ENCODE data around the gene ORM2.

Gene ORM2

DNA sequence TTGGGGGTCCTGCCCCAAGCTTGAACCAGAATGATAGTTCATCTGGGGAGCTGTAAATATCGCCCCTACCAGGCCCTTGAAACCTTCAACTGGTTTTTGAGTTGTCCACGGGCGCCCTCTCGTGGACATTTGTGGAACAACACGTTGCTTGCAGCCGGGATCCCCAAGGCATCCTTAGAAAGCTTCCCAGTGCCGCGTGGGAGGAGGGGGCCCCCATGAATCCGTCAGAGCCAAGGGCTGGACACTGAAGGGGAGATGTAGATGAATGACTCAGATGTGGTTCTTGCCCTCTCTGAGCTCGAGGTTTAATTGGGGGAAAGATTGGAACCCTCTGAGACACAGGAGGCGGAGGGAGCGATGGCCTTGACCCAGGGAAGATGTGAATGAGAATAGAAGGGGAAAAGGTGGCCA is 38.6 kb upstream of the ORM2 start:
- no peak overlapping the region for H2AFZ ChIP-seq (ENCODE audit: low read depth)
- no peaks in the 10 kb centered on the region for H3K4me1 ChIP-seq (ENCODE audit: low read depth, poor library complexity, severe bottlenecking)
- H3K4me3 ChIP-seq (IDR thresholded peaks at IDR 0.05; ENCODE audit: insufficient read depth, low read depth, low read length), result no peak overlapping the region
- H3K4me2 ChIP-seq, result no peak overlapping the region
- H4K20me1 ChIP-seq (ENCODE audit: insufficient read depth), result no peaks in the 10 kb centered on the region
- no peak overlapping the region for H3K9ac ChIP-seq
- H3K27ac ChIP-seq, result no peak overlapping the region
- no peaks in the 10 kb centered on the region for H3K36me3 ChIP-seq (ENCODE audit: insufficient read depth)
- no peaks in the 10 kb centered on the region for H3K27me3 ChIP-seq (ENCODE audit: insufficient read depth, low read depth)
- TF ChIP-seq, protein P1, sequence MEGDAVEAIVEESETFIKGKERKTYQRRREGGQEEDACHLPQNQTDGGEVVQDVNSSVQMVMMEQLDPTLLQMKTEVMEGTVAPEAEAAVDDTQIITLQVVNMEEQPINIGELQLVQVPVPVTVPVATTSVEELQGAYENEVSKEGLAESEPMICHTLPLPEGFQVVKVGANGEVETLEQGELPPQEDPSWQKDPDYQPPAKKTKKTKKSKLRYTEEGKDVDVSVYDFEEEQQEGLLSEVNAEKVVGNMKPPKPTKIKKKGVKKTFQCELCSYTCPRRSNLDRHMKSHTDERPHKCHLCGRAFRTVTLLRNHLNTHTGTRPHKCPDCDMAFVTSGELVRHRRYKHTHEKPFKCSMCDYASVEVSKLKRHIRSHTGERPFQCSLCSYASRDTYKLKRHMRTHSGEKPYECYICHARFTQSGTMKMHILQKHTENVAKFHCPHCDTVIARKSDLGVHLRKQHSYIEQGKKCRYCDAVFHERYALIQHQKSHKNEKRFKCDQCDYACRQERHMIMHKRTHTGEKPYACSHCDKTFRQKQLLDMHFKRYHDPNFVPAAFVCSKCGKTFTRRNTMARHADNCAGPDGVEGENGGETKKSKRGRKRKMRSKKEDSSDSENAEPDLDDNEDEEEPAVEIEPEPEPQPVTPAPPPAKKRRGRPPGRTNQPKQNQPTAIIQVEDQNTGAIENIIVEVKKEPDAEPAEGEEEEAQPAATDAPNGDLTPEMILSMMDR (conservative IDR thresholded peaks at IDR 0.05; ENCODE audit: low read depth, low read length), result peak; percentile 97
- H3K79me2 ChIP-seq (ENCODE audit: insufficient read depth, low read depth), result no peaks in the 10 kb centered on the region

DNA sequence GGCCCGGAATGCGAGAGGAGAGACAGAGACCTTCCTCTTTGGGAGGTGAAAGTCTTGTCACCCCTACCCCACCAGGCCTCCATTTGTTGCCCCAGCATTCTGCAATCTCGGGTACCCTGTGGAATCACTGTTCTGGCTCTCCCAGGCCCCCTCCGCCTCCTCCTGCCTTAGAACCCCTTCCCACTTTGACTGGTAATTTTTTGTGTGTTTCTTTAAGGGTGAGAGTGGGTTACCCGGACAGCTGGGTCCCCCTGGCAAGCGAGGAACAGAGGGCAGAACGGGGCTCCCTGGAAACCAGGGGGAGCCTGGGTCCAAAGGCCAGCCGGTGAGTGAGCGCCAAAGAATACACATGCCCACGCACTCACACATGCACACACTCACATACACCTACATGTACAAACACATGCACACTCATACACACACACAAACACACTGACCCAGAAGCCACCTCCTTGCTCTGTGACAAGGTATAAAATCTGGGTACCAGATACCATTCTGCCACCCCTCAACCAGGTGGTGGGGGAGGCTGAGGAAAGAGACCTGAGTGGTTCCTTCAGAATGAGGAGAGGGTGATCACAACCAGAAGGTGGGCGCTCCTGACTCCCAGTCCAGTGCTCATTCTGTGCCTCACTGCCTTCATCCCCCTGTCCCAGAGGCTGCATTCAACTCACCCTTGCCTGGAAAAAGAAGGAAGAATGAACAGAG is 37.6 kb upstream of the ORM2 start:
- Histone ChIP-seq H3K36me3 (ENCODE audit: insufficient read depth) (no peaks in the 10 kb centered on the region), H3K4me1 (ENCODE audit: low read depth, poor library complexity, severe bottlenecking) (no peaks in the 10 kb centered on the region), H3K4me2 (no peak overlapping the region), H3K27ac (no peak overlapping the region), H2AFZ (ENCODE audit: low read depth) (no peak overlapping the region), H4K20me1 (ENCODE audit: insufficient read depth) (no peaks in the 10 kb centered on the region), H3K79me2 (ENCODE audit: insufficient read depth, low read depth) (no peaks in the 10 kb centered on the region), H3K27me3 (ENCODE audit: insufficient read depth, low read depth) (no peaks in the 10 kb centered on the region), H3K4me3 (IDR thresholded peaks at IDR 0.05; ENCODE audit: insufficient read depth, low read depth, low read length) (no peak overlapping the region), H3K9ac (no peak overlapping the region)
- TF ChIP-seq, protein P1 (conservative IDR thresholded peaks at IDR 0.05; ENCODE audit: low read depth, low read length), result no peak

DNA sequence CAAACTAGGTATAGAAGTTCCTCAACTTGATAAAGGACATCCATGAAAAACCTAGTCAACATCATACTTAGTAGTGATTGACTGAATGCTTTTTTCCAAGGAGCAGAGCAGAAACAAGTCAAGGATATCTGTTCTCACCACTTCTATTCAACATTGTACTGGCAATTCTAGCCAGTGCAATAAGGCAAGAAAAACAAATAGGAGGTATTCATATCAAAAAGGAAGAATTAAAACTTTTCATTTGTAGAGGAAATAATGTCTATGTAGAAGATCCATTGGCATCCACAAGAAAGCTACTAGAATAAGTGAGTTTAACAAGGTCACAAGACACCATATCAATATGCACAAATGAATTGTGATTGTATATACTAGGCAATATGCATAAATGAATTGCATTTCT is 35.0 kb upstream of the ORM2 start:
- no peak overlapping the region for H3K9ac ChIP-seq
- H3K27me3 ChIP-seq (ENCODE audit: insufficient read depth, low read depth), result no peaks in the 10 kb centered on the region
- no peaks in the 10 kb centered on the region for H4K20me1 ChIP-seq (ENCODE audit: insufficient read depth)
- no peaks in the 10 kb centered on the region for H3K4me1 ChIP-seq (ENCODE audit: low read depth, poor library complexity, severe bottlenecking)
- TF ChIP-seq, protein P1 (conservative IDR thresholded peaks at IDR 0.05; ENCODE audit: low read depth, low read length), result no peak
- no peak overlapping the region for H3K4me3 ChIP-seq (IDR thresholded peaks at IDR 0.05; ENCODE audit: insufficient read depth, low read depth, low read length)
- no peak overlapping the region for H3K4me2 ChIP-seq
- no peak overlapping the region for H3K27ac ChIP-seq
- no peak overlapping the region for H2AFZ ChIP-seq (ENCODE audit: low read depth)
- H3K36me3 ChIP-seq (ENCODE audit: insufficient read depth), result no peaks in the 10 kb centered on the region
- H3K79me2 ChIP-seq (ENCODE audit: insufficient read depth, low read depth), result no peaks in the 10 kb centered on the region

DNA sequence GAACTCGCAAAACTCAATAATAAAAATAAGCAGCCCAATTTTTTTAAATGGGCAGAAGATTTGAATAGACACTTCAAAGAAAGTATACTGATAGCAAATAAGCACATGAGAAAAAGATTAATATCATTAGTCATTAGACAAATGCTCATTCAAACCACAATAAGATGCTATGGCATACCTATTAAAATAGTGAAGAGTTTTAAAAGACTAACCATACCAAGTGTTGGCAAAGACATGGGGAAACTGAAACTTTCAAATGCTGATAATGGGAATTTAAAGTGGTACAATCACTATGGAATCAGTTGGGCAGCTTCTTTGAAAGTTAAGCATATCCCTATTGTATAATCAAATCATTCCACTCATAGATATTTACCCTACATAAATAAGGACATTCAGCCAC is 33.3 kb upstream of the ORM2 start:
- H3K36me3 ChIP-seq (ENCODE audit: insufficient read depth), result no peaks in the 10 kb centered on the region
- H3K4me2 ChIP-seq, result no peak overlapping the region
- H3K4me1 ChIP-seq (ENCODE audit: low read depth, poor library complexity, severe bottlenecking), result no peaks in the 10 kb centered on the region
- TF ChIP-seq, protein P1 (conservative IDR thresholded peaks at IDR 0.05; ENCODE audit: low read depth, low read length), result no peak
- H4K20me1 ChIP-seq (ENCODE audit: insufficient read depth), result no peaks in the 10 kb centered on the region
- H3K79me2 ChIP-seq (ENCODE audit: insufficient read depth, low read depth), result no peaks in the 10 kb centered on the region
- H2AFZ ChIP-seq (ENCODE audit: low read depth), result no peak overlapping the region
- H3K27me3 ChIP-seq (ENCODE audit: insufficient read depth, low read depth), result no peaks in the 10 kb centered on the region
- H3K9ac ChIP-seq, result no peak overlapping the region
- H3K4me3 ChIP-seq (IDR thresholded peaks at IDR 0.05; ENCODE audit: insufficient read depth, low read depth, low read length), result no peak overlapping the region
- no peak overlapping the region for H3K27ac ChIP-seq
